Measurements from ENCODE around the gene TDO2. TPM values are rescaled to one million over a fixed set of nuclear protein-coding genes. Genes with fewer than 3 reads are reported as not detected.
"Not testable (repeated sequence)": the region's sequence is repeated elsewhere in the genome, so short reads cannot be mapped to it uniquely, and the experiment has no call there.

TDO2 gene
- total RNA-seq, 4 donors from 2014 or later, result 0.23 TPM; not detected in 3

DNA sequence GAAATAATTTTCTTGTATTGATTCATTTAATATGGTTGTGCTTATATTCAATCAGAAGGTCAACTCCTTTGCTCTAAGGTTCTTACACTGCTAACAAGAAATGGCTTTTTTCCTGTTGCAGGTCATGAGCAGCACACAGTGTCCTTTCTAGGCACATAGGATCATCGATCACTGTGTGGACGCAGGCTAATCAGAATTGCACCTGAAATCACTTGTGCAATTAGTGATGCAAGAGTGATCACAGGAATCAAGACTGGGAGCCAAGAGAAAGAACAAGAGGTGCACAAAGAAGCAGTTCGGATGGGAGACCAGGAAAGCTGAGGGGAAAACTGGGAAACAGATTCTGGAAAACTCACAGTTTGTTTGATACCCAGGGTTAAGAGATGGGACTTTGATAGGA lies 21.1 kb downstream of the TDO2 start:
- TF ChIP-seq, protein P1, sequence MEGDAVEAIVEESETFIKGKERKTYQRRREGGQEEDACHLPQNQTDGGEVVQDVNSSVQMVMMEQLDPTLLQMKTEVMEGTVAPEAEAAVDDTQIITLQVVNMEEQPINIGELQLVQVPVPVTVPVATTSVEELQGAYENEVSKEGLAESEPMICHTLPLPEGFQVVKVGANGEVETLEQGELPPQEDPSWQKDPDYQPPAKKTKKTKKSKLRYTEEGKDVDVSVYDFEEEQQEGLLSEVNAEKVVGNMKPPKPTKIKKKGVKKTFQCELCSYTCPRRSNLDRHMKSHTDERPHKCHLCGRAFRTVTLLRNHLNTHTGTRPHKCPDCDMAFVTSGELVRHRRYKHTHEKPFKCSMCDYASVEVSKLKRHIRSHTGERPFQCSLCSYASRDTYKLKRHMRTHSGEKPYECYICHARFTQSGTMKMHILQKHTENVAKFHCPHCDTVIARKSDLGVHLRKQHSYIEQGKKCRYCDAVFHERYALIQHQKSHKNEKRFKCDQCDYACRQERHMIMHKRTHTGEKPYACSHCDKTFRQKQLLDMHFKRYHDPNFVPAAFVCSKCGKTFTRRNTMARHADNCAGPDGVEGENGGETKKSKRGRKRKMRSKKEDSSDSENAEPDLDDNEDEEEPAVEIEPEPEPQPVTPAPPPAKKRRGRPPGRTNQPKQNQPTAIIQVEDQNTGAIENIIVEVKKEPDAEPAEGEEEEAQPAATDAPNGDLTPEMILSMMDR (IDR thresholded peaks at IDR 0.05), result no peak
- no peak for TF ChIP-seq POLR2A (IDR thresholded peaks at IDR 0.05)
- no peak overlapping the region for H3K4me3 ChIP-seq (ENCODE audit: low read depth, poor library complexity, severe bottlenecking)
- intact Hi-C loops (cut with DNase I; ENCODE audit: low total_unique reads), result no loop called here
- 58 to 76% methylated on average over 3 of the region's 3 CpGs for WGBS, 2 donors
- DNase-seq (ENCODE audit: low spot score in 2 of 2), result no peak

DNA sequence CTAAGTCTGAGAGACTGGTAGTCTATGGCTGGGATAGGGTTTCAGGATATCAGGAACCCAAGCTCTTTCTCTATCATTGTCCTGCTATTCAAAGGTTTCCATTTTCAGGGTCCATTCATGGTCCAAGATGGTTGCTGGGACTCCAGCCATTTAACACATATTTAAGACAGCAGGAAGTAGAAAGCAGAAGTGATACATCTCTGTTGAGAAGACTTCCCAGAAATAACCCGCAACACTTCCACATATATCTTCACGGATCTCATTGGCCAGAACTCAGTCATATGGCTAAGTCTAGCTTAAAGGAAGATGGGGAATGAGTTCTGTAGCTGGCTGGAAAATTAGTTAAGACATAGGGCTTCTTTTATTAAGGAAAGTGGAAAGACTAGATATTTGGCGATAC lies 26.3 kb downstream of the TDO2 start:
- 89 to 91% methylated on average over 3 of the region's 3 CpGs for WGBS, 2 donors
- no peak overlapping the region for H3K4me3 ChIP-seq (ENCODE audit: low read depth, poor library complexity, severe bottlenecking)
- intact Hi-C loops (cut with DNase I; ENCODE audit: low total_unique reads), result no loop called here
- DNase-seq (ENCODE audit: low spot score in 2 of 2), result no peak
- no peak for TF ChIP-seq POLR2A (IDR thresholded peaks at IDR 0.05)
- TF ChIP-seq, protein P1 (IDR thresholded peaks at IDR 0.05), result no peak

DNA sequence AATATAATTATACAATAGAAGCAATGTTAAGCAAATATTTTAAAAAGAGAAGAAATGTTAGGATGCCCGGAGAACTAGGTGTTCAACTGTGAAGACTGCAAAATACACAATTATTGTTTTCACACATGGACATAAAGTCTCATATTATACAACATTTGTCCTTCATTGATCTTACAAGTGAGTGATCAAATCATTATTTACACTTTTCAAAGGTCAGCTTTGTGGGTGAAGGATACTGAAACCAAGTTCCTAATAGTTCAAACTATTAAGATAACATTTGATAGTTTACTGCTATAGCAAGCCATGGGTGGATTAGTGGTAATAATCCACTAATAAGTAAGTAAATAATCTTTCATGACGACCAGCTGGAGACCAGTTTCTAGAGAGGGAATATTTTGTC lies 26.8 kb downstream of the TDO2 start:
- intact Hi-C loops (cut with DNase I; ENCODE audit: low total_unique reads), result no loop called here
- 90 to 95% methylated on average over 2 of the region's 2 CpGs for WGBS, 2 donors
- no peak for TF ChIP-seq POLR2A (IDR thresholded peaks at IDR 0.05)
- TF ChIP-seq, protein P1 (IDR thresholded peaks at IDR 0.05), result no peak
- DNase-seq (ENCODE audit: low spot score in 2 of 2), result no peak
- no peak overlapping the region for H3K4me3 ChIP-seq (ENCODE audit: low read depth, poor library complexity, severe bottlenecking)

DNA sequence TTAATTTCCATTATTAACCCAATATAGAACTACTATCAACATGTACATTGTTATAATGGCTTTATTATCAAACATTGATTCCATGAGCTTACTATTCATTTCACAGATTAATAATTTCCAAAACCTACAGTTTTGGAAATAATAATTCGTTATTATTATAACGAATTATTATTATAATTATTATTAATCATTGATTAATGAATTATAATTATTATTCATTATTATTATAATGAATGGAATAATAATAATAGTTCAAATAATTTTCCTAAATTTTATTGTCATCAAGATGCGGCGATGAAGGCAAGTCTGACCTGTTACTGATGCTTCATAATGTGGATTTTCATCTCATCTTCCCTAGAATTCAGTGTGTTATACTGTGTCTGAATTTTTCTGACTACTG lies 28.1 kb downstream of the TDO2 start:
- TF ChIP-seq, protein P1 (IDR thresholded peaks at IDR 0.05), result no peak
- no peak for TF ChIP-seq POLR2A (IDR thresholded peaks at IDR 0.05)

DNA sequence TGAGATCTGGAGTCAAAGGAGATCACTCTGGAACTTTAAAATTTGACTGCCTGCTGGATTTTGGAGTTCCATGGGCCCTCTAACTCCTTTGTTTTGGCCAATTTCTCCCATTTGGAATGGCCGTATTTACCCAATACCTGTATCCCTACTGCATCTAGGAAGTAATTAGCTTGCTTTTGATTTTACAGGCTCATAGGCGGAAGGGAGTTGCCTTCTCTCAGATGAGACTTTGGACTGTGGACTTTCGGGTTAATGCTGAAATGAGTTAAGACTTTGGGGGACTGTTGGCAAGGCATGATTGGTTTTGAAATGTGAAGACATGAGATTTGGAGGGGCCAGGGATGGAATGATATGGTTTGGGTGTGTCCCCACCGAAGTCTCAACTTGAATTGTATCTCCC lies 31.1 kb downstream of the TDO2 start:
- WGBS, 2 donors, result 96 to 97% methylated on average over 4 of the region's 4 CpGs
- H3K4me3 ChIP-seq (ENCODE audit: low read depth, poor library complexity, severe bottlenecking); DNase-seq (ENCODE audit: low spot score in 2 of 2); intact Hi-C loops (cut with DNase I; ENCODE audit: low total_unique reads): not testable (repeated sequence)

More for the DNA sequence above, 28.1 kb downstream of the TDO2 start:
- no peak overlapping the region for H3K4me3 ChIP-seq (ENCODE audit: low read depth, poor library complexity, severe bottlenecking)
- no peak for DNase-seq (ENCODE audit: low spot score in 2 of 2)
- intact Hi-C loops (cut with DNase I; ENCODE audit: low total_unique reads), result no loop called here
- 94 to 97% methylated on average over 4 of the region's 4 CpGs for WGBS, 2 donors

DNA sequence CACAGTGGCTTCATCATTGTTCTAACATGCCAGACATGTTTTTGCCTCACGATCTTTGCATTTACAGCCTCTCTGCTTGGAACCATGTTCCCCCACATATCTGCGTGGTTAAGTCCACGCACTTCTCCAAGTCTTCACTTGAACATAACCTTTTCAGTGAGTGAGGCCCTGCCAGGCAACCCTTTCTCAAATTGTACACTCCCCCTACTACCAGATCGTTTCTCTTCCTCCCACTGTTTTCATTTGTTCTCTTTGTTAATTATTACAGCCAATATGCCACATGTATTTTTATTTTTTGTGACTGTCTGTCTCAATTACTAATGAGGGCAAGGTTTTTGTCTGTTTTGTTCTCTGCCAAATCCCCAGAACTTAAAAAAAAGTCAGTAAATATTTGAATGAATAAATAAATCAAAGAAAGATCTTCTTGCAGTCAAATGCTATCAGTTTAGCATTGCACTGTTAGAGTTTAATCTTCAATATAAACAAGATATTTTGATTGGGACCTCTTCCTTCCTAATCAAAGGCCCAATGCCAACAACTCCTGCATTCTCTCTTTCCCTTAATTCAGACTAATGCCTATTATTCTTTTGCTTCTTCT lies 32.0 kb downstream of the TDO2 start:
- H3K4me3 ChIP-seq (ENCODE audit: low read depth, poor library complexity, severe bottlenecking), result no peak overlapping the region
- intact Hi-C loops (cut with DNase I; ENCODE audit: low total_unique reads), result no loop called here
- DNase-seq (ENCODE audit: low spot score in 2 of 2), result no peak
- 75 to 83% methylated on average over 4 of the region's 4 CpGs for WGBS, 2 donors
- TF ChIP-seq, protein P1 (IDR thresholded peaks at IDR 0.05), result no peak
- no peak for TF ChIP-seq POLR2A (IDR thresholded peaks at IDR 0.05)

Measured in lower leg skin (tissue), 4 donors.